Activated CD4-positive, CD25-positive, alpha-beta regulatory T cell treated with anti-CD3 and anti-CD28 coated beads, Interleukin-2, amount 50 U/mL, for 72 hours (primary cell): ENCODE data around the gene SOBP.
"Not testable (repeated sequence)": the region's sequence is repeated elsewhere in the genome, so short reads cannot be mapped to it uniquely, and the experiment has no call there.

Source experiments
- DNase-seq: peaks from one replicate; pipeline ENCODE4 v3.0.0; 2021

SOBP gene

GRCh38 chr6:107489636-107490565 is at the start of gene SOBP:
Gene SOBP, plus strand, starts transcription at chr6:107490117. Its CDS starts 500 bp downstream, at chr6:107490617.
- DNase-seq, result peak; percentile 49

- DNase-seq, result no peak
These were observed 49.0 kb upstream of the SOBP start for GRCh38 chr6:107440936-107441335.

GRCh38 chr6:107441682-107442081 is 48.2 kb upstream of the SOBP start:
- no peak for DNase-seq

GRCh38 chr6:107442938-107443607 is 46.8 kb upstream of the SOBP start:
- no peak for DNase-seq

- no peak for DNase-seq
These were observed 46.2 kb upstream of the SOBP start for GRCh38 chr6:107443608-107444267.

GRCh38 chr6:107444277-107444676 is 45.6 kb upstream of the SOBP start:
- DNase-seq, result no peak

GRCh38 chr6:107447663-107448216 is 42.2 kb upstream of the SOBP start:
- DNase-seq, result no peak

GRCh38 chr6:107448776-107449175 is 41.1 kb upstream of the SOBP start:
- DNase-seq, result no peak

- DNase-seq, result no peak
These were observed 31.1 kb upstream of the SOBP start for GRCh38 chr6:107458672-107459282.

- DNase-seq, result peak; percentile 97
These were observed 30.4 kb upstream of the SOBP start, which contains the start of gene PDSS2 for GRCh38 chr6:107459283-107460082. Gene PDSS2, minus strand, starts transcription at chr6:107459564. Its CDS starts 279 bp downstream, at chr6:107459285.

- no peak for DNase-seq
These were observed 29.8 kb upstream of the SOBP start for GRCh38 chr6:107460083-107460631.

- no peak for DNase-seq
These were observed 23.9 kb upstream of the SOBP start for GRCh38 chr6:107466062-107466461.

GRCh38 chr6:107470364-107470763 is 19.6 kb upstream of the SOBP start:
- no peak for DNase-seq

- no peak for DNase-seq
These were observed 16.3 kb upstream of the SOBP start for GRCh38 chr6:107473660-107474059.

GRCh38 chr6:107475360-107475759 is 14.6 kb upstream of the SOBP start:
- DNase-seq, result not testable (repeated sequence)

GRCh38 chr6:107475826-107476225 is 14.1 kb upstream of the SOBP start:
- not testable (repeated sequence) for DNase-seq

- DNase-seq, result no peak
These were observed 10.7 kb upstream of the SOBP start for GRCh38 chr6:107479089-107479690.

- no peak for DNase-seq
These were observed 4.8 kb upstream of the SOBP start for GRCh38 chr6:107485157-107485556.

- no peak for DNase-seq
These were observed 1.6 kb upstream of the SOBP start for GRCh38 chr6:107488174-107488874.
